Brain microvascular endothelial cell (primary cell): Measurements from ENCODE around the gene TMEM255A.

Source experiments
- DNase-seq: peaks from one replicate; pipeline ENCODE4 v3.0.0-alpha.2; 2020
- H3K27ac ChIP-seq: fragments of 250-450 bp; sonication (Bioruptor Pico); 2 replicates; pipeline ENCODE4 v1.5.1; 2020; ENCODE audit warnings: mild to moderate bottlenecking, moderate library complexity
- H3K27me3 ChIP-seq: fragments of 250-450 bp; sonication (Bioruptor Pico); replicated peaks from 2 replicates; pipeline ENCODE4 v1.5.1; 2020; ENCODE audit warnings: mild to moderate bottlenecking
- H3K36me3 ChIP-seq: fragments of 250-450 bp; sonication (Bioruptor Pico); replicated peaks from 2 replicates; pipeline ENCODE4 v1.5.1; 2020; ENCODE audit warnings: mild to moderate bottlenecking
- H3K4me3 ChIP-seq: 2 replicates; pipeline ENCODE4 v1.5.1; 2011; ENCODE audit warnings: low read depth, mild to moderate bottlenecking, control low read depth, low read length, moderate library complexity
- CTCF ChIP-seq: IDR thresholded peaks from 2 replicates; pipeline ENCODE4 v1.5.1; 2011; ENCODE audit warnings: low read depth, mild to moderate bottlenecking, moderate library complexity, low read length, control low read depth, inconsistent platforms; ENCODE audit errors: missing control alignments
- in situ Hi-C: cut with HindIII; loops from 2 replicates; pipeline ENCODE4 v1.10.0; 2017; ENCODE audit warnings: low sequenced_read_pairs, low pct_ligation_motif_present

The TMEM255A gene

GRCh38 chrX:120242813-120243212, 68.4 kb downstream of the TMEM255A start:
- no peak for TF ChIP-seq CTCF
- in situ Hi-C loops = no loop called here
- no peak overlapping the region for H3K4me3 ChIP-seq
- no peak for DNase-seq
- H3K27ac ChIP-seq = no peak overlapping the region
- no peaks in the 10 kb centered on the region for H3K27me3 ChIP-seq
- H3K36me3 ChIP-seq = no peaks in the 10 kb centered on the region

GRCh38 chrX:120238933-120239332, 72.3 kb downstream of the TMEM255A start:
- no peak for DNase-seq
- Histone ChIP-seq H3K27ac (no peak overlapping the region), H3K4me3 (no peak overlapping the region), H3K36me3 (no peaks in the 10 kb centered on the region), H3K27me3 (no peaks in the 10 kb centered on the region)
- no peak for TF ChIP-seq CTCF
- in situ Hi-C loops = no loop called here

- H3K27me3 ChIP-seq = no peaks in the 10 kb centered on the region
- H3K27ac ChIP-seq = no peak overlapping the region
- no peaks in the 10 kb centered on the region for H3K36me3 ChIP-seq
- no peak overlapping the region for H3K4me3 ChIP-seq
- no peak for TF ChIP-seq CTCF
- DNase-seq = no peak
- in situ Hi-C loops = no loop called here
These were observed 74.4 kb downstream of the TMEM255A start for GRCh38 chrX:120236687-120237479.

- no peak for TF ChIP-seq CTCF
- in situ Hi-C loops = no loop called here
- no peak for DNase-seq
These were observed 76.0 kb downstream of the TMEM255A start for GRCh38 chrX:120235284-120235683.

GRCh38 chrX:120228187-120228908, 82.9 kb downstream of the TMEM255A start:
- DNase-seq = no peak
- no peaks in the 10 kb centered on the region for H3K36me3 ChIP-seq

More at GRCh38 chrX:120235284-120235683, 76.0 kb downstream of the TMEM255A start:
- Histone ChIP-seq H3K27me3 (no peaks in the 10 kb centered on the region), H3K27ac (no peak overlapping the region), H3K36me3 (no peaks in the 10 kb centered on the region), H3K4me3 (no peak overlapping the region)

More at GRCh38 chrX:120228187-120228908, 82.9 kb downstream of the TMEM255A start:
- no peak for TF ChIP-seq CTCF
- in situ Hi-C loops = no loop called here
- Histone ChIP-seq H3K27me3 (no peaks in the 10 kb centered on the region), H3K4me3 (no peak overlapping the region), H3K27ac (no peak overlapping the region)
